Testis (tissue), 3 donors: ENCODE results near the gene RTN4RL2. TPM values are rescaled to one million over a fixed set of nuclear protein-coding genes. Genes with fewer than 3 reads are reported as not detected.

Experiments
- DNase-seq: peaks from one replicate; pipeline ENCODE4 v3.0.0-alpha.2; 2019
- H3K27ac ChIP-seq, 2 donors: fragments of 200-600 bp; sonication (generic); one replicate each; pipeline ENCODE4 v1.5.1; 2019
- H3K27me3 ChIP-seq: fragments of 200-600 bp; sonication (generic); one replicate; pipeline ENCODE4 v1.5.1; 2019
- H3K36me3 ChIP-seq: fragments of 200-600 bp; sonication (generic); one replicate; pipeline ENCODE4 v1.5.1; 2017; ENCODE audit warnings: low read depth; ENCODE audit errors: missing control alignments
- H3K4me1 ChIP-seq: fragments of 200-600 bp; sonication (generic); one replicate; pipeline ENCODE4 v1.5.1; 2019
- H3K4me3 ChIP-seq, 2 donors: fragments of 200-600 bp; sonication (generic); one replicate each; pipeline ENCODE4 v1.5.1; 2017 to 2019
- H3K9me3 ChIP-seq: fragments of 200-600 bp; sonication (generic); one replicate; pipeline ENCODE4 v1.5.1; 2017
- CTCF ChIP-seq, 3 experiments: fragments of 450-650 bp in 2 of 3; fragments of 200-600 bp in 1 of 3; sonication (generic) in 1 of 3; IDR thresholded peaks; one replicate each; pipeline ENCODE4 v1.5.1; 2016 to 2019; ENCODE audit warnings: antibody characterized with exemption in 3 of 3, mild to moderate bottlenecking in 2 of 3, moderate library complexity in 1 of 3
- POLR2A ChIP-seq: fragments of 450-650 bp; IDR thresholded peaks from one replicate; pipeline ENCODE4 v1.6.1; 2017; ENCODE audit warnings: antibody characterized with exemption, mild to moderate bottlenecking, moderate library complexity
- WGBS, 2 donors: methylation state at CpG; one replicate each; pipeline ENCODE4 v1.1.5; 2018; 5-methylcytosine and 5-hydroxymethylcytosine counted together
- intact Hi-C: fragments of 100-400 bp; cut with DNase I; formaldehyde crosslinking; loops from one replicate; pipeline ENCODE4 v1.15.1; 2023; ENCODE audit warnings: low total_unique reads
- polyA plus RNA-seq: library from polyadenylated mRNA; stranded (reverse); fragments of 350-450 nt; fragmentation: Illumina TruSeq; extraction: RNeasy Lipid Tissue Mini Kit (QIAGEN cat#74804); gene quantifications from one replicate; pipeline ENCODE4 v1.2.3, GENCODE V29; 2014; ENCODE audit warnings: low read depth, low replicate concordance; ENCODE audit not compliant: insufficient read depth
- total RNA-seq, 2 donors: library from RNA; depleted of rRNA; stranded (reverse); fragments of >200 nt; gene quantifications; one replicate each; pipeline ENCODE4 v1.2.3, GENCODE V29; 2016

Gene RTN4RL2
- total and polyA plus RNA-seq, 3 donors from 2014 or later, result 2.3 to 3.2 (median 2.5) TPM

GRCh38 chr11:57432149-57432561, 28.2 kb upstream of the RTN4RL2 start:
- no peaks in the 10 kb centered on the region for H3K9me3 ChIP-seq
- DNase-seq, result no peak
- 74 to 75% methylated on average over 5 of the region's 5 CpGs for WGBS, 2 donors
- H3K4me1 ChIP-seq, result peaks cover 11% of the 10 kb centered on the region
- no peaks in the 10 kb centered on the region for H3K36me3 ChIP-seq
- H3K27ac ChIP-seq, result no peak overlapping the region
- intact Hi-C loops, result no loop called here
- TF ChIP-seq CTCF (IDR thresholded peaks at IDR 0.05), result no peak
- no peak for TF ChIP-seq POLR2A
- no peak overlapping the region for H3K4me3 ChIP-seq
- H3K27me3 ChIP-seq, result no peaks in the 10 kb centered on the region

- H3K27ac ChIP-seq, result no peak overlapping the region
- intact Hi-C loops, result no loop called here
- no peaks in the 10 kb centered on the region for H3K9me3 ChIP-seq
- H3K4me1 ChIP-seq, result peaks cover 5% of the 10 kb centered on the region
- DNase-seq, result peak; percentile 18
- WGBS, 2 donors, result 77 to 88% methylated on average over 7 of the region's 7 CpGs
- H3K27me3 ChIP-seq, result no peaks in the 10 kb centered on the region
- no peaks in the 10 kb centered on the region for H3K36me3 ChIP-seq
- TF ChIP-seq POLR2A, result no peak
- TF ChIP-seq CTCF (IDR thresholded peaks at IDR 0.05), result no peak
- no peak overlapping the region for H3K4me3 ChIP-seq
Measured at GRCh38 chr11:57432714-57433163, 27.6 kb upstream of the RTN4RL2 start.

GRCh38 chr11:57434640-57435546, 25.4 kb upstream of the RTN4RL2 start:
- Histone ChIP-seq H3K27me3 (no peaks in the 10 kb centered on the region), H3K27ac (no peak overlapping the region), H3K4me3 (no peak overlapping the region), H3K9me3 (no peaks in the 10 kb centered on the region), H3K4me1 (no peaks in the 10 kb centered on the region), H3K36me3 (no peaks in the 10 kb centered on the region)
- intact Hi-C loops, result no loop called here
- no peak for TF ChIP-seq CTCF (IDR thresholded peaks at IDR 0.05)
- no peak for TF ChIP-seq POLR2A
- DNase-seq, result no peak
- WGBS, 2 donors, result 82 to 88% methylated on average over 15 of the region's 15 CpGs

GRCh38 chr11:57436031-57436430, 24.3 kb upstream of the RTN4RL2 start:
- no peak for TF ChIP-seq CTCF (IDR thresholded peaks at IDR 0.05)
- TF ChIP-seq POLR2A, result no peak
- H3K4me3 ChIP-seq, result no peak overlapping the region
- intact Hi-C loops, result no loop called here
- no peak overlapping the region for H3K27ac ChIP-seq
- no peak for DNase-seq
- no peaks in the 10 kb centered on the region for H3K27me3 ChIP-seq
- 88 to 90% methylated on average over 7 of the region's 7 CpGs for WGBS, 2 donors
- H3K4me1 ChIP-seq, result no peaks in the 10 kb centered on the region
- H3K9me3 ChIP-seq, result no peaks in the 10 kb centered on the region
- H3K36me3 ChIP-seq, result no peaks in the 10 kb centered on the region
